GM23338 (cell line): Measurements from ENCODE around the gene LCE1E. TPM values are rescaled to one million over a fixed set of nuclear protein-coding genes. Genes with fewer than 3 reads are reported as not detected.

Source experiments
- ATAC-seq: fragments of 200-7000 bp; cut with Tn5 transposase; 3 replicates; pipeline ENCODE4 v1.9.1; 2020
- DNase-seq: peaks from one replicate; pipeline ENCODE4 v3.0.0-alpha.2; 2015; ENCODE audit warnings: low spot score
- H2AFZ ChIP-seq: fragments of 200-600 bp; sonication (generic); 2 replicates; pipeline ENCODE4 v1.8.0; 2016; ENCODE audit warnings: antibody characterized with exemption, mild to moderate bottlenecking, moderate library complexity
- H3F3A ChIP-seq: fragments of 200-600 bp; sonication (generic); replicated peaks from 2 replicates; pipeline ENCODE4 v1.8.0; 2017; ENCODE audit warnings: antibody characterized with exemption, mixed run types, low read depth
- H3K27ac ChIP-seq: fragments of 200-600 bp; sonication (generic); 2 replicates; pipeline ENCODE4 v1.6.1; 2016; ENCODE audit warnings: low read depth
- H3K27me3 ChIP-seq: fragments of 200-600 bp; sonication (generic); 2 replicates; pipeline ENCODE4 v1.8.0; 2016; ENCODE audit warnings: mild to moderate bottlenecking, mixed run types, moderate library complexity; ENCODE audit not compliant: insufficient read depth
- H3K36me3 ChIP-seq: fragments of 200-600 bp; sonication (generic); 2 replicates; pipeline ENCODE4 v1.8.0; 2016; ENCODE audit warnings: mild to moderate bottlenecking; ENCODE audit not compliant: insufficient read depth
- H3K4me1 ChIP-seq: fragments of 200-600 bp; sonication (generic); 2 replicates; pipeline ENCODE4 v1.8.0; 2016; ENCODE audit warnings: mild to moderate bottlenecking, moderate library complexity; ENCODE audit not compliant: insufficient read depth
- H3K4me2 ChIP-seq: fragments of 200-600 bp; sonication (generic); 2 replicates; pipeline ENCODE4 v1.7.1; 2017; ENCODE audit warnings: mixed run types
- H3K4me3 ChIP-seq: fragments of 200-600 bp; sonication (generic); 2 replicates; pipeline ENCODE4 v1.6.1; 2016; ENCODE audit warnings: mixed run types
- H3K79me2 ChIP-seq: fragments of 200-600 bp; sonication (generic); replicated peaks from 2 replicates; pipeline ENCODE4 v1.8.0; 2017; ENCODE audit warnings: mild to moderate bottlenecking; ENCODE audit not compliant: insufficient read depth
- H3K9me2 ChIP-seq: fragments of 200-600 bp; sonication (generic); 2 replicates; pipeline ENCODE4 v1.8.0; 2017; ENCODE audit not compliant: insufficient read depth
- H4K20me1 ChIP-seq: fragments of 200-600 bp; sonication (generic); replicated peaks from 2 replicates; pipeline ENCODE4 v1.8.0; 2017; ENCODE audit warnings: mild to moderate bottlenecking; ENCODE audit not compliant: insufficient read depth
- H3K27ac Mint-ChIP-seq: 2 replicates; pipeline ENCODE4 v1.8.0; 2020; ENCODE audit warnings: inconsistent platforms, mild to moderate bottlenecking, moderate library complexity, mixed read lengths
- H3K27me3 Mint-ChIP-seq: 3 replicates; pipeline ENCODE4 v1.8.0; 2022; ENCODE audit warnings: low read depth, mild to moderate bottlenecking, moderate library complexity, mixed read lengths, inconsistent platforms; ENCODE audit not compliant: insufficient read depth, poor library complexity
- H3K36me3 Mint-ChIP-seq: 3 replicates; pipeline ENCODE4 v1.8.0; 2021; ENCODE audit warnings: low read depth, mild to moderate bottlenecking, inconsistent platforms, moderate library complexity, mixed read lengths
- H3K4me1 Mint-ChIP-seq: 3 replicates; pipeline ENCODE4 v1.8.0; 2020; ENCODE audit warnings: mild to moderate bottlenecking, inconsistent platforms, mixed read lengths
- H3K4me3 Mint-ChIP-seq: 3 replicates; pipeline ENCODE4 v1.8.0; 2021; ENCODE audit warnings: moderate library complexity, mild to moderate bottlenecking, inconsistent platforms, mixed read lengths
- H3K9me3 Mint-ChIP-seq: 3 replicates; pipeline ENCODE4 v1.8.0; 2020; ENCODE audit warnings: moderate library complexity, mild to moderate bottlenecking, inconsistent platforms, mixed read lengths
- CREB1 ChIP-seq: fragments of 250-450 bp; sonication (Bioruptor Pico); IDR thresholded peaks from 2 replicates; pipeline ENCODE4 v1.5.0; 2020; ENCODE audit warnings: low read depth, mild to moderate bottlenecking, moderate library complexity
- CTCF ChIP-seq, 2 experiments: fragments of 200-600 bp in 1 of 2; sonication (generic) in 1 of 2; conservative IDR thresholded peaks; 2 replicates each; pipeline versions ENCODE4 v1.5.1 to v1.6.1; 2016 to 2017; ENCODE audit warnings: antibody characterized with exemption in 2 of 2, low read depth in 2 of 2, mild to moderate bottlenecking in 2 of 2, moderate library complexity in 1 of 2
- ETS1 ChIP-seq: IDR thresholded peaks from 2 replicates; pipeline ENCODE4 v1.6.1; 2016; ENCODE audit warnings: antibody characterized with exemption
- EZH2 ChIP-seq: fragments of 200-600 bp; sonication (generic); IDR thresholded peaks from one replicate; pipeline ENCODE4 v1.8.0; 2017; ENCODE audit warnings: antibody characterized with exemption, mild to moderate bottlenecking, low read depth; ENCODE audit not compliant: unreplicated experiment
- NANOG ChIP-seq: IDR thresholded peaks from 2 replicates; pipeline ENCODE4 v1.6.1; 2016; ENCODE audit warnings: antibody characterized with exemption, borderline replicate concordance
- REST ChIP-seq: IDR thresholded peaks from one replicate; pipeline ENCODE4 v1.6.1; 2018; ENCODE audit warnings: antibody characterized with exemption; ENCODE audit not compliant: unreplicated experiment
- STAT1 ChIP-seq: IDR thresholded peaks from one replicate; pipeline ENCODE4 v1.6.1; 2016; ENCODE audit warnings: antibody characterized with exemption; ENCODE audit not compliant: unreplicated experiment
- ZNF114 ChIP-seq: fragments of 250-450 bp; sonication (Bioruptor Pico); IDR thresholded peaks from 2 replicates; pipeline ENCODE4 v1.5.0; 2020; ENCODE audit warnings: mild to moderate bottlenecking, moderate library complexity
- ZNF462 ChIP-seq: fragments of 250-450 bp; sonication (Bioruptor Pico); IDR thresholded peaks from 2 replicates; pipeline ENCODE4 v1.5.0; 2020; ENCODE audit warnings: mild to moderate bottlenecking, moderate library complexity
- polyA plus RNA-seq: library from polyadenylated mRNA; unstranded; fragments of >200 nt; fragmentation: Nextera tagmentation; extraction: Ambion mirVana; gene quantifications from 2 replicates; pipeline ENCODE4 v1.2.1, GENCODE V29; 2016
- total RNA-seq: library from RNA; depleted of rRNA; stranded (reverse); fragments of >200 nt; shearing (Covaris generic); gene quantifications from 2 replicates; pipeline ENCODE4 v1.2.3, GENCODE V29; 2014

LCE1E gene
- total and polyA plus RNA-seq, 2 experiments from 2014 or later, result not detected

- no peak for DNase-seq
- H2AFZ ChIP-seq, result no peak overlapping the region
- H3K9me2 ChIP-seq, result peaks cover 15% of the 10 kb centered on the region
- Mint-ChIP-seq H3K36me3 (no peaks in the 10 kb centered on the region), H3K27ac (no peak overlapping the region), H3K9me3 (no peaks in the 10 kb centered on the region; the same call in 2 of the 3 replicates), H3K4me3 (no peak overlapping the region), H3K4me1 (peaks cover 7% of the 10 kb centered on the region), H3K27me3 (peaks cover 6% of the 10 kb centered on the region)
- no peaks in the 10 kb centered on the region for H4K20me1 ChIP-seq
- no peaks in the 10 kb centered on the region for H3F3A ChIP-seq
- no peaks in the 10 kb centered on the region for H3K27me3 ChIP-seq
- ATAC-seq, result no peak
- no peaks in the 10 kb centered on the region for H3K36me3 ChIP-seq
- peaks cover 12% of the 10 kb centered on the region for H3K4me1 ChIP-seq
- TF ChIP-seq STAT1 (no peak), NANOG (no peak), EZH2 (no peak), ZNF114 (CRISPR knock-in tag) (no peak), CREB1 (CRISPR knock-in tag) (no peak), ETS1 (no peak), ZNF462 (no peak), CTCF (conservative IDR thresholded peaks at IDR 0.05; ENCODE audit: low read depth in 2 of 2) (no peak), REST (no peak)
- H3K4me3 ChIP-seq, result no peak overlapping the region
- no peak overlapping the region for H3K4me2 ChIP-seq
- H3K79me2 ChIP-seq, result no peaks in the 10 kb centered on the region
- no peak overlapping the region for H3K27ac ChIP-seq
Observed at GRCh38 chr1:152741656-152742055, 44.4 kb upstream of the LCE1E start.
